ENCODE results near the gene VCL.
"Not testable (repeated sequence)": the region's sequence is repeated elsewhere in the genome, so short reads cannot be mapped to it uniquely, and the experiment has no call there.

The VCL gene

DNA sequence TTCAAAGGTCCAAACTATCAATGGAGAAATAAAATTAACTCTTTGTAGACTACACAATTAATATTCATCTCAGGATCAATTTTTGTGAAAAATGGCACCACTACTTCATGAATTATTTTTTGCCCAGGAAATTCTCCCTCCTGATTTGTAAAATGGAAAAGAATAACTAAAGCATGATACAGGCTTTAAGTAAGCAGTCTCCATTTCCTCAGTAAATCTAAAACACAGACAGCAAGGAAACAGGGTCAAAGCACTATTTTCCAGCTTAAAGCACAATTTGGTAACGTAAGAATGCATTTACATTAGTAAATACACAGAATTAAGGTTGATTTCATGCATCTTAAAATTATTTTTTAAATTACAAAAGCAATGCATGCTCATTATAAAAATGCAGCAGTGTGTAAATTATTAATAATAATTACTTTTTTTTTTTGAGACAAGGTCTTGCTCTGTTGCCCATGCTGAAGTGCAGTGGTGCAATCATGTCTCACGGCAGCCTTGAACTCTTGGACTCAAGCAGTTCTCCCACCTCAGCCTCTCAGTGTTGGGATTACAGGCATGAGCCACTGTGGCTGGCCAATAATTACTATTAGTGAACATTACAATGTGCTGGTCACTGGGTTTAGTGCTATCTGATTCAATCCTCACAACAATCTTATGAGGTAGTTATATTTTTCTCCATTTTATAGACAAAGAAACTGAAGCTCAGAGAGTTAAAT is 26.1 kb upstream of the VCL start:
- no peak for DNase-seq (ENCODE audit: low read depth in 2 of 2)

GRCh38 chr10:73973427-73973826 is 24.5 kb upstream of the VCL start:
- DNase-seq (ENCODE audit: low read depth in 2 of 2): no peak

- DNase-seq (ENCODE audit: low read depth in 2 of 2): no peak
These were observed 23.5 kb upstream of the VCL start for GRCh38 chr10:73974309-73974946.

DNA sequence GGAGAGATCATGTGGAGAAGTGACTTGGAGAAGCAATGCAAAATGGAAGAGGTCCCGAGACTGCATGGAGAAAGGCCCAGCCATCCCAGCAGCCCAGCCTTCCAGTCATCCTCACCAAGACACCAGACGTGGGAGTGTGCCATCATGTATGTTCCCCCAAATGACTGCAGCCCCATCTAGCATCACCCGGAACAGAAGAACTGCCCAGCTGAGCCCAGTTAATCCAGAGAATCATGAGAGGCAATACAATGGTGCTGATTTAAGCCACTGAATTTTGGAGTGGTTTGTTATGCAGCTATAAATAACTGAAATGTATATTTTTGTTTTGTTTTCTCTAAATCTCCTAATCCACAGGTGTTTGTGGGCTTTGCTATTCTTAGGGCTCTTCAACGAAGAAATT is 22.5 kb upstream of the VCL start:
- no peak for DNase-seq (ENCODE audit: low read depth in 2 of 2)

- DNase-seq (ENCODE audit: low read depth in 2 of 2): no peak
These were observed 18.6 kb upstream of the VCL start for GRCh38 chr10:73979141-73979808.

DNA sequence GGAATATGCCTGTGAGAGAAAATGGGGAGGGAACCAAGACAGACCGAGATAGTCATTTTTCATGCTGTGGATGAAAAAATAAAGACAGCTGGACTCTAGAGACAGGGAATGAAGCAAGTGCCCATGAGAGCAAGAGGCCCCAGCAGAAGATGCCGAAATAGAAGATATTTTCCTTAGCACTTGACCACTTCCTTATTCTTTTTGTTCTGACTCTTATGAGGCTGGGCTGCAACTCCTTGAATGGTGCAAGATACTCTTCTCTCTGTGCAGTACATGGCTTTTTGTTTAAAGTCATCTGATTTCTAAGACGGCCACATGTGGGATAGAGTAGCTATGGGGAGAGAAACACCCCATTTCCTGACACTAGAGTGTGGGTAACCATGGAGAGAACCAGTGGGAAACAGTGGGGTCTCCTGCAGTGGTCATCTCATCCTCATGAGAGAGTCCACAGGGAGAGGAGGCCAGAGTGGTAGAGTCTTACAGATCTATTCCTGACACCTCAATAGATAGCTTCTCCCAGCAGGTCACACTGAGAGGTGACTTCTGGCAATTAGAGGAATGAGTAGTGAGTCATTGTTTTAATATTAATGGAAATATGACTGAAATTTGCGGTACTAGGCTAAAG is 18.0 kb upstream of the VCL start:
- DNase-seq (ENCODE audit: low read depth in 2 of 2): no peak

DNA sequence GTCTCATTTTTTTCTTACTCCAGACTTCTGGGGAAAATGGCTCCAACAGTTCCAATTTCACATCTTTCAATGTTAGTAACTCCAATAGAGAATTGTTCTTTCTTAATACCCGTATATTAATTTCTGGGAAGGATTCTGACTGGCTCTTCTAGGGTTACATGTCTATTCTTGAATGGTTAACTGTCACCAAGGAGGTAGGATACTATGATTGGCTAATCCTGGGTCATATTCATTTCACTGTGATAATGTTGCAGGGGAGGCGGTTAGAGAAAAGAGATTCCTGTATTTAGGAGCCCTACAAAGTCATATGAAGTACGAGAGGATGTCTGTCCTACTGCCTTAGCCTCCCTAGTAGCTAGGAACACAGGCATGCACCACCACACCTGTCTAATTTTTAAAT is 16.1 kb upstream of the VCL start:
- DNase-seq (ENCODE audit: low read depth in 2 of 2): no peak

DNA sequence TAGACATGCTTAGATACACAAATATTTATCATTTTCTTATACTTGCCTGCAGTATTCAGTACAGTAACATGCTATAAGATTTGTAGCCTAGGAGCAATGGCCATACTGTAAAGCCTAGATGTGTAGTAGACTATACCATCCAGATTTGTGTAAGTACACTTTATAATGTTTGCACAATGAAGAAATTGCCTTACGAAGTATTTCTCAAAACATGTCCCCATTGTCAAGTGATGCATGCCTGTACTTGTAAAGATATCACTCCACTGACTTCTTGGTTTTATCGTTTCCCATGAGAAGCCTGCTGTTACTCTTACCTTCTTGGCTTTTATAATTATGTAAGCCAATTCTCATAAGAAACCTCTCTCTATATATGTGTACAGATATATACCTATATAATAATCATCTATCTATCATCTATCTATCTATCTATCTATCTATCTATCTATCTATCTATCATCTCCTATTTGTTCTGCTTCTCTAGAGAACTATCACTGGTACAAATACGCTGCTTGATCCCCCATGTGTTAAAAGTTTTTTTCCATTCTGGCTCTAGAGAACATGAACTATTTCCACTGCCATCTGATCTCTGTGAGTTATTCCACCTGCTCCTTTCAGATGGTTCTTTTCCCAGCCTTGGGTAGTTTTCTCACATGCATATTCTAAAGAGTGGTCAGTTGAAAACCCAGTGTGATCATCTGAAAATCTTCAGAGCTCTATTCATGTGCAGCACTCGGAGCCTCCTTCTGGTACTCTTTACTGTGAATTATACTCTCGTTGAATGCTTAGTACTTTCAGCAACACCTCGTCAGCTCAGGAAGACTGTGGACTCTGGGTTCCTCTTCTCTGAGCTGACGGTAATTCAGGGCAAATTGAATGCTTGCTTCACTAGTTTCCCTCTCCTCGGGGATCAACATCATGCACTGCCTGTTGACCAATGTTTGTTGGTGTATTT is 14.5 kb upstream of the VCL start:
- no peak for DNase-seq (ENCODE audit: low read depth in 2 of 2)

GRCh38 chr10:73989594-73990150 is 8.2 kb upstream of the VCL start:
- DNase-seq (ENCODE audit: low read depth in 2 of 2): no peak

DNA sequence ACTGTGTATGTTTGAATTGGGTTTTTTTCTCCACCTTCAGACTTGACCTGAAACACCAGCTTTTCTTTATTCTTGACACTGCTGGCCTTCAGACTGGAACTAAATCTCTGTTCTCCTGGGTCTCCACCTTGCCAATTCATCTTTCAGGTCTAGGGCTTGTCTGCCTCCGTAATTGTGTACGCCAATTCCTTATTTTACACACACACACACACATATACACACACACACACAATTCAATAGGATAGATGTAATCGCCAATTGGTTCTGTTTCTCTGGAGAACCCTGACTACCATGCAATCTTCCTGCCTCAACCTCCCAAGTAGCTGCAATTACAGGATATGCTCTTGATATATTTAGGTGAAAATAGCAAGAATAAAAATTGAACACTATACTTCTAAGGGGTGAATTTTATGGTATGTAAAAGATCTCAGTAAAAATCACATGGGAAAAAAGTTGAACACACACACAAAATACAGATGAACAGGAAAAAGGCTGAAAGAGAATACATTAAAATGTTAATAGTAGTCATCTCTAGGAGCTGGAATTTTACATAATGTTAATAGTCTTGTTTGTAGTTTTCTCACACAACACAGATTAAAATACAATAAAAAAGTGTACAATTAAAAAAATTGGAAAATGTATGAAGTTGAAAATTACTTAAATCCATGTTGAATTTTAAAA is 6.6 kb upstream of the VCL start:
- no peak for DNase-seq (ENCODE audit: low read depth in 2 of 2)

DNA sequence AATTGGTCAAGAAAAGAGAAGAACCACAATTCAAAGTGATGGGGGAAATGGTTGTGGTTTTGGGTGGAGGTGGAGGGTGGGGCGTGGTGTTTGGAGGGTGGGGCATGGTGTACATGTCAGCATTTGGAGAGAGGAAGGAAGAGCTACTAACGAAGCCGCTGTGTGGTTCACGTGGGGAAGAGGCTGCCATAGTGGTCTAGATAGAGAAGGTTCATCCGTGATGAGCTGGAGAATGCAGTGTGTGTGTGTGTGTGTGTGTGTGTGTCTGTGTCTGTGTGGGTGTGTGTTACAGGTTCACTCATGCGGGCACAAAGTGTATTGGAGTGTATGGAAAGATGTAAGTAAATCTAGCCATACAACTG is 6.1 kb upstream of the VCL start:
- peak; percentile 47 to 61 for DNase-seq (ENCODE audit: low read depth in 2 of 2)

DNA sequence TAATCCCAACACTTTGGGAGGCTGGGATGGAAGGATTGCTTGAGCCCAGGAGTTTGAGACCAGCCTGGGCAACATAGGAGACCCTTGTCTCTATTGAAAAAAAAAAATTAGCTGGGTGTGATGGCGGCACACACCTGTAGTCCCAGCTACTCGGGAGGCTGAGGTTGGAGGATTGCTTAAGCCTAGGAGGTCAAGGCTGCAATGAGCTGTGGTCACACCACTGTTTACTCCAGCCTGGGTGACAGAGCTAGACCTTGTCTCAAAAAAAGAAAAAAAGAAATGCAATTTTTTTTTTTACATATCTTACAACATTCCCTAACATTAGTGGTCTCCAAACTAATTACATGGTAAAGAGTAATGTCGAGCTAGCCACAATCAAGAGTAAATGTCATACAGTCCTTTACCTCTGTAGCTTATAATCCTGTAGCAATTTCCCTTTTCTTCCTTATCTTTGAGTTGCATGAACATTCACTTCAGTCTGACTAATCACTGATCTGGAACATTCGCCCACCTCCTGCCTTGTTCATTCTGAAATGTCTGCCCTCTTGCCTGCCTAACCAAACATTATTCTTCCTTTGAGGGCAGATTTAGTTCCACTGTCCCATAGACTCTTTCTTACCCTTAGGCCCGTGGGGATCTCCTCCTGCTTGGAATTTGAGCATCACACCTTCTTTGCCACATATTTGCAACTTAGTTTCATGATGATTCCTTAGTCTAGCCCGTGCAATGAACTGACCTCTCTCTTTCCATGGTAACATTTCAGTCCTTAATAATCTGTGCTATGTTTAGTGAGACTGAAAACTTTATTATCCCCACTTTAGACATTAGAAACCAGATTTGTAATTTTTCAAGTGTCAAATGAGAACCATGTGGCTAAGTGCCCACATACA is 4.8 kb upstream of the VCL start:
- no peak for DNase-seq (ENCODE audit: low read depth in 2 of 2)

DNA sequence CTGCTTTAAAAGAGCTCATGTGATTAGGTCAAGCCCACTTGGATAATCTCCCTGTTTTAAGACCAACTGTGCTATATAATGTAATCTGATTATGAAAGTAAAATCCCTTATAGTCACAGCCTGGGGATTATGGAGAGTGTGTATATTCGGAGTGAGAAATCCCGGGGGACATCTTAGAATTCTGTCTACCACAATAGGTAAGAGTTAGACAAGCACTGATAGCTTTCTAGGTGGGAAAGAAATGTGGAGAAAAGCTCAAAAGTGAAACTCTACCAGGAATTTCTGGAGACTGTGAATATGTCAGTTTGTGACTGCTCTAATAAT is 2.9 kb upstream of the VCL start:
- no peak for DNase-seq (ENCODE audit: low read depth in 2 of 2)

- no peak for DNase-seq (ENCODE audit: low read depth in 2 of 2)
These were observed 492 bp upstream of the VCL start for GRCh38 chr10:73997461-73997786.

GRCh38 chr10:73998623-73998928 is 660 bp downstream of the VCL start:
- DNase-seq (ENCODE audit: low read depth in 2 of 2): no peak

DNA sequence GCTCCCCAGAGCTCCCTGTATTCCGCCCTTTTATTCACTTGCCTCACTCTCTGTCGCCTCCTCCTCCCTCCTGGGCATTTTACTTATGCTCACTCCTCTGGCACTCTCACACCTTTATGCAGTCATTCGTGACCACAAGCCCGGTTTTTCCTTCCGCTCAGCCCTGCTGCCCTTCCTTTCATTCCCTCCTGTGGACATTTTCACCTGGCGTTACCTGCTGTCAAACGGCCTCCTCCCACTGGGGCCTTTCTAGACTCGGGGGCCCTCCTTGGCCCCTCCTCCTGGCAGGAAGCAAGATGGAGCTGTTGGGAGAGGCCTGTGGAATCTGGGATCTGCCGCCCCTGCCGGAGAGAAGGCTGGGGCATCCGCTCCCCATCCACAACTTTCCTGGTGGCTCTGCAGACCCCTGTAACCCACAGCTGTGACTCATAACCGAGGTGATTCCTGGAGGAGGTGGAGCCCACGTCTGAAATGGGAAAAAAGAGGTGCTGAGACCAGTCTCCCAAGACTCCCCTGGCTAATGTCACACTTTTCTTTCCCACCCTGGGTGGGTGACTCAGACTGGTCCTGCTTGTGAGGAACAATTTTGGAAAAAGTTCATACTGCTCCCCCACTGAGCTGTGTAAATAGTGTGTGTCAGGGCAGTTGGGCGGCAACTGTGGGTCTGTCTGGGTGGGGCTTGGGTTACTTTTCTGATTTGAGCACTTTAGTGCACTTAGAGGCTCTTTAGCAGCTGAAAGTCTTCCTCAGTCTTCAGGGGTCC is 1.2 kb downstream of the VCL start:
- no peak for DNase-seq (ENCODE audit: low read depth in 2 of 2)

DNA sequence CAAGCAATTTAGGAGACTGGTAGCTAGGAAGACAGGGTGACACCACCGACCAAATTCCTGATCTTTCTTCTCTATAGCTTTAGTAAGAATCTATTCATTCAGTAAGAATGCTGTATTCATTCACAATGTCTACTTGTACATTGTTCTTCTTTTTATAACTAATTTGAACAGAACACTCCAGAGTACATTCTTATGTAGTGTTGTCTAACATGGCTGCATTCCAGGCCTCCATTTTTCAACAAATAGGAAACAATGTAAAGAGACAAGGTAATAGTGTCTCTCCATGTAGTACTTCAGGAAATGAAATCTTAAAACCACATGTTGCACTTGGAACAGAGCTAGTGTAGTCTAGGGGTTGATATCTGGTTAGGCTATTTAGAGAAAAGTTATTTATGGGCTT is 1.8 kb downstream of the VCL start:
- DNase-seq (ENCODE audit: low read depth in 2 of 2): no peak

- DNase-seq (ENCODE audit: low read depth in 2 of 2): not testable (repeated sequence)
These were observed 2.3 kb downstream of the VCL start for GRCh38 chr10:74000244-74000643.

DNA sequence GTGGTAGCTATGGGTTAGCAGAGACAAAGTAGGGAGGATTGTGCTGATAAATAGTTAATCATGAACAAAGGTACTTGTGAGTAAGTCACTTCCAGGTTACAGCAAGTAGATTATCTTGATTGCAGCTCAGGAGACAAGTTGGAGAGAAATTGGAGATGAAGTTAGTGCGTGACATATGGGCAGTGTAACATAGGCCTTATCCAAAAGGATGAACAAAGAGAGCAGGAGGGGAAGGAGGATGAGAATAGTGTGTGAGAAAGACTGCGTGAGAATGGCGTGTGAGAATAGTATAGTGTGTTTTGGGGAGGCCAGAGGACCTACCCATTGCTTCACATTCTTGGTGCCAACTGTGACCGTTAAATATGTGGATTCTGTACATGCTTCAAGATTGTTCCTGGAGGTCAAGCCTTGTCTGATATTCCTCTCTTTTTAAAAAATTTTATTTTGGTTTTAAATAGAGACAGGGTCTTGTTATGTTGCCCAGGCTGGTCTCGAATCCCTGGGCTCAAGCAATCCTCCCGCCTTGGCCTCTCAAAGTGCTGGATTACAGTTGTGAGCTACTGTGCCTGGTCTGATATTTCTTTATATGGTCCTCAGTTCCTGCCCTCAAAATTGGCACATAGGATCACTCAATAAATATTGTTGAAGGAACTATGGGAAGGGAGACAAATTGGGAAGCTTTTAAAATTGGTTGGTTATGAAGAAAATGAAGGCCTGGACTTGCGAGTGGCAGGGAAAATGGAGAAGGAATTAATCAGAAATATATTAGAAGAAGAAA is 3.2 kb downstream of the VCL start:
- DNase-seq (ENCODE audit: low read depth in 2 of 2): no peak

Measured in activated CD8-positive, alpha-beta memory T cell treated with anti-CD3 and anti-CD28 coated beads for 4 hours (primary cell).